Measurements from ENCODE around the gene TPM1. TPM values are rescaled to one million over a fixed set of nuclear protein-coding genes. Genes with fewer than 3 reads are reported as not detected.

The TPM1 gene
- total RNA-seq, 4 donors from 2014 or later, result 656 to 1,383 (median 909) TPM

GRCh38 chr15:63000706-63001105 is 41.8 kb upstream of the TPM1 start:
- no peak for DNase-seq

GRCh38 chr15:63004211-63004610 is 38.3 kb upstream of the TPM1 start:
- peaks cover 0 to 3% of the 10 kb centered on the region in 2 donors for H3K4me1 ChIP-seq
- intact Hi-C loops (cut with DNase I; ENCODE audit: low total_unique reads), result loop anchor here (1.0 kb wide), 1 partner anchor 89 kb away; no protein-coding TSS in a partner anchor
- no peaks in the 10 kb centered on the region for H3K27me3 ChIP-seq
- no peaks in the 10 kb centered on the region for H3K9me3 ChIP-seq
- no peak overlapping the region for H3K27ac ChIP-seq
- no peaks in the 10 kb centered on the region for H3K36me3 ChIP-seq
- TF ChIP-seq CTCF (IDR thresholded peaks at IDR 0.05 in 4 of 5, conservative IDR thresholded peaks at IDR 0.05 in 1 of 5), result peak; percentile 16 to 53 (median 47)
- no peak for TF ChIP-seq POLR2A (IDR thresholded peaks at IDR 0.05)
- peak; percentile 95 for ATAC-seq
- peak; percentile 22 to 53 for DNase-seq
- in situ Hi-C loops (cut with MboI; ENCODE audit: low sequenced_read_pairs in 4 of 4), result no loop called here
- no peak overlapping the region for H3K4me3 ChIP-seq

More at GRCh38 chr15:63000706-63001105, 41.8 kb upstream of the TPM1 start:
- no peak overlapping the region for H3K27ac ChIP-seq
- ATAC-seq, result no peak
- H3K27me3 ChIP-seq, result no peaks in the 10 kb centered on the region
- no peak overlapping the region for H3K4me3 ChIP-seq
- peaks cover 0 to 3% of the 10 kb centered on the region in 2 donors for H3K4me1 ChIP-seq
- TF ChIP-seq POLR2A (IDR thresholded peaks at IDR 0.05), result no peak
- TF ChIP-seq CTCF (IDR thresholded peaks at IDR 0.05 in 4 of 5, conservative IDR thresholded peaks at IDR 0.05 in 1 of 5), result no peak
- no peaks in the 10 kb centered on the region for H3K9me3 ChIP-seq
- in situ Hi-C loops (cut with MboI; ENCODE audit: low sequenced_read_pairs in 4 of 4), result no loop called here
- H3K36me3 ChIP-seq, result no peaks in the 10 kb centered on the region
- intact Hi-C loops (cut with DNase I; ENCODE audit: low total_unique reads), result no loop called here

GRCh38 chr15:63006032-63006878 is 36.3 kb upstream of the TPM1 start:
- peaks cover 0 to 3% of the 10 kb centered on the region in 2 donors for H3K4me1 ChIP-seq
- TF ChIP-seq POLR2A (IDR thresholded peaks at IDR 0.05), result no peak
- no peak for TF ChIP-seq CTCF (IDR thresholded peaks at IDR 0.05 in 4 of 5, conservative IDR thresholded peaks at IDR 0.05 in 1 of 5)
- H3K4me3 ChIP-seq, result no peak overlapping the region
- no peak overlapping the region for H3K27ac ChIP-seq
- DNase-seq (no peak), ATAC-seq (no peak)
- no peaks in the 10 kb centered on the region for H3K27me3 ChIP-seq
- intact Hi-C loops (cut with DNase I; ENCODE audit: low total_unique reads), result no loop called here
- in situ Hi-C loops (cut with MboI; ENCODE audit: low sequenced_read_pairs in 4 of 4), result no loop called here
- no peaks in the 10 kb centered on the region for H3K9me3 ChIP-seq
- no peaks in the 10 kb centered on the region for H3K36me3 ChIP-seq

GRCh38 chr15:63008333-63009049 is 34.1 kb upstream of the TPM1 start:
- TF ChIP-seq POLR2A (IDR thresholded peaks at IDR 0.05) (no peak), CTCF (IDR thresholded peaks at IDR 0.05 in 4 of 5, conservative IDR thresholded peaks at IDR 0.05 in 1 of 5) (no peak)
- peaks cover 0 to 3% of the 10 kb centered on the region in 2 donors for H3K4me1 ChIP-seq
- in situ Hi-C loops (cut with MboI; ENCODE audit: low sequenced_read_pairs in 4 of 4), result no loop called here

More at GRCh38 chr15:63008333-63009049, 34.1 kb upstream of the TPM1 start:
- DNase-seq (no peak), ATAC-seq (no peak)
- H3K4me3 ChIP-seq, result no peak overlapping the region
- no peaks in the 10 kb centered on the region for H3K27me3 ChIP-seq
- H3K9me3 ChIP-seq, result no peaks in the 10 kb centered on the region
- no peaks in the 10 kb centered on the region for H3K36me3 ChIP-seq
- intact Hi-C loops (cut with DNase I; ENCODE audit: low total_unique reads), result no loop called here
- H3K27ac ChIP-seq, result no peak overlapping the region

Measured in gastrocnemius medialis (tissue), 4 donors.